NCI-H2029 (cell line): Measurements from ENCODE around the gene CDH13.

Source experiments
- DNase-seq: peaks from one replicate; lab custom pipeline; 2025; lab: John Stamatoyannopoulos, UW

Gene CDH13

DNA sequence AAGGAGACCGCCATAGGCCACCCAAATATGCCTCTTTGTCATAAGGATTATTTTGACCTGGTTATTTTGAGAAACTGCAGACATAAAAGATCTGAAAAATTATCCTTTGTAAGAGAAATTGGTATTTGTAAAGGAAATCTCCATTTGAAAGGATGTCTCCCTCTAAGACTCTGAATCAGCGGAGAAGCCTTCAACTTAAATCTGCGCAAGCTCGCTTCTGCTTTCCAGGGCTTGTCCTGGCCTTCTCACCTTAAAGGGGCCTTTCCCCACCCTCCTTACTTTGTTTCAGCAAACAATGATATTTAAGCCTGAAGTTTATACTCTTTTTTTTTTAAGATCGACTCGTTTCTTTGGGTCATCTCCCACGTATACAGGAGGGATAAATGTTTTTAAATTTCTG is 1215.5 kb downstream of the CDH13 start:
- no peak for DNase-seq

DNA sequence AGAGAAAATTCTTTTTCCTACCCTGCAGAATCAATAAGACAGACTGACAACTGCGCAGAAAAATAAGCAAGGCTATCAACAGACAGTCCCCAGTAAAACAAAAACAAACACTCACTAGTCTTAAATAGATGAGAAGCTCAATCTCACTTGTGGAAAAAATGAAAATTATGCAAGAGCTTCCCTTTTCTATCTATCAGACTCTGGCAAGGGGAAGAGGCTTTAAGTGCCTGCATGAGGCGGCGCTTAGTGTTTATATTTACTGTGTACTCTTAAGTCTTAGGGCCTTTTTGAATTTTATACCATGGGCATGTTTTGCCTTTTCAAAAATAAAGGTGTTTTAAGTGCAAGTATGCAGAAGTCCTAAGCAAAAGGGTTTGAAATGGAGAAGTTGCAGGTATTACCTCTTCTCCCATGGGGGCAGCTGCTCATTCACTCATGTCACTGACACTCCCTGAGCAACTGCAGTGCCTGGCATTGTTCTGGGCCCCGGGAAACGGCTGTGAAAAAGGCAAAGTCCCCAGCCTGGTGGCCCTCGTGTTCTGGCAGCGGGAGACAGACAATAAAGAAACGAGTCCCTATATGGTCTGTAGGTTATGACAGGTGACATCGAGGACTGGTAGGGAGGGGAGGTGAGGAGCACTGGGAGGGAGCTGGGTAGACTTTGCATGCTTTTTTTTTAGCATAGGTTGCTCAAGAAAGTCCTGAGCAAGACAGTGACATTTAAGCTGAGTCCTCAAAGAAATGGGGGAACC is 1216.2 kb downstream of the CDH13 start:
- peak; percentile 6 for DNase-seq

DNA sequence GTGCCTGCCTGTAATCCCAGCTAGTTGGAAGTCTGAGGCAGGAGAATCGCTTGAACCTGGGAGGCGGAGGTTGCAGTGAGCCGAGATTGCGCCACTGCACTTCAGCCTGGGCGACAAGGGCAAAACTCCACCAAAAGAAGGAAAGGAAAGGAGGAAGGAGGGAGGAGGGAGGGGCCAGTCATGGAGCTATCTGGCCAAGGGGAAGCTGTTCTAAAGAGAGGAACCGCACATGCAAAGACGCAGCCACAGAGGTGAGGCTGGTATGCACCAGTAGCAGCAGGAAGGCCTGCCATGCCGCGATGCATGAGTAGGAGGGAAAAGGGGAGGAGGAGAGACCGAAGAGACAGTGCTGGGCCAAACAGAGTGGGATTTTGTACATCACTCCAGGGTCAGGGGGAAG is 1216.9 kb downstream of the CDH13 start:
- no peak for DNase-seq

DNA sequence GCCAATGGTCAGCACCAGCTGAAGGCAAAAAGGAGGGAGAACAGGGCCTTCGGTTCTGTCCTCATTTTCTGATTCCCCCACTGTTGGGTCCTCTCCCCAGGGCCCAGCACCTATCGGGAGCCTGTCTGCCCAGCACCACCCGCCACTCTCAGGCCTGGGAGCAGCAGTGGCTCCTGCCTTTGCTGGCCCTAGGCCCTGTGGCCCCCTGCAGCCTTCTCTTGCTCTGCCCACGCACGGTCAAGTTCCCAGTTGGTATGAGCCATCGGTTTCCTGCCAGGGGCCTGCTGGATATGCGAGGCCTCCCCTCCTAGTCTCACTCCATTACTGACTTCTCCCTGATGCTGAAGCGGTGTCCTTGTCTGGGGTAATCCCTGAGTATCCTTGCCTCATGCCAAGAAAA is 1218.5 kb downstream of the CDH13 start:
- no peak for DNase-seq

GRCh38 chr16:83847371-83848225 is 1220.8 kb downstream of the CDH13 start:
- DNase-seq = no peak

GRCh38 chr16:83849421-83849820 is 1222.7 kb downstream of the CDH13 start:
- no peak for DNase-seq
